Femur (tissue), 1 donor: Measurements from ENCODE around the gene SS18.
A peak's percentile ranks its signal among the peaks of the same experiment; 100 is the strongest.

Experiments
- DNase-seq: peaks from one replicate; pipeline ENCODE4 v3.0.0-alpha.2; 2017

SS18 gene

GRCh38 chr18:25992566-25992965 lies 97.8 kb downstream of the SS18 start:
- DNase-seq, result no peak

GRCh38 chr18:25990473-25990872 lies 99.9 kb downstream of the SS18 start:
- DNase-seq, result no peak

GRCh38 chr18:25985707-25986394 lies 104.6 kb downstream of the SS18 start:
- DNase-seq, result no peak

DNA sequence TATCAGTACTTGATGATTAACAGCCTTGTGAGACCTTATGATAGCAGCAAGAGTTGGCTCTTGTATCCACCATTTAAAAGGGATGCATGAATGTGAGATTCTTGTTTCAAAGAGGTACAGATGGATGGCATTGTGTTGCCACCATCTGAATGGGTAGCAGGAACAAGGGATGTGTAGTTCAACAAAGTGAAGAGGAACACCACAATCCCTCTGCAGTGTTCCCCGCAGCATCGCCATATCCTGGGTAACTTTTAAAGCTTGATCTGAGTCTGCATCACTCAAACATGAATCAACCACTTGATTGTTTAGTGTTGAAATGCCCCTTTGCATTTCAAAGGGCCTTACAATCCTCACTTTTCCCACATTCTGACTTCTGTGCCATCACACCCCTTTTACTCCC lies 106.7 kb downstream of the SS18 start:
- no peak for DNase-seq

DNA sequence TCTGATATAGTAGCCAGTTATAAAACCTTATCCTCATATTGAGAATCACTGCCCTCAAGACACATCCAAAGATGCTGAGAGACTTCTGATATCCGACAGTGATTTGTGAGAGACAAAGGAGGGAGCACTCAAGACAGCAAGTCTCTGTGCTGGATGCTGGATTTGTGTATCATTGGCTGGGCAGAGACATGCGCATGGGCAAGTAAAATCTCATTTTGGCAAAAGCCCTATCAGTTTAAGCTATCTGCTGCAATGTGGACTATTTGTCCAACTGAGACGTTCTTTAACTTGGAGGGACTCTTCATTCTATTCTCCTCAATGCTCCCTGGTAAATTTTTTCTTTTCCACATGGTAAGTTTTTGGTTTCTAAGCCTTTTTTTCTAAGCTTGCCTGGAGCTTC lies 107.5 kb downstream of the SS18 start:
- no peak for DNase-seq

DNA sequence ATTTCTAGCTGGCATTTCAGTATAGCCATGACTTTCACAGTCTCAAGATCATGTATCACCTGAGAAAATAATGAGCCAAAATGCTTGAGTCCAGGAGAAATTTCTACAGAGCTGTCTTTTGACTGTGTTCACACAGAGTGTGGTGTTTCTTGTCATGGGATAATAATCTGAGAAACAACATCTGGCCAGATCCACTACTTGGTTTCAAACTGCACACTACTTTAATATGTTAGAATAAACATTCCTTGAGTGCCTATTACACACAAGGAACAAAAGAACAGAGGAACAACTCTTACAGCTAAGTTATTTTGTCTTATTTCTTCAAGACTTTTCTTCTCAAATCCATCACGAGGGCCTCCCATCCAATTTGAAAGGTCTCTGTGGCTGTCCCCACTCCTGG lies 108.3 kb downstream of the SS18 start:
- no peak for DNase-seq

DNA sequence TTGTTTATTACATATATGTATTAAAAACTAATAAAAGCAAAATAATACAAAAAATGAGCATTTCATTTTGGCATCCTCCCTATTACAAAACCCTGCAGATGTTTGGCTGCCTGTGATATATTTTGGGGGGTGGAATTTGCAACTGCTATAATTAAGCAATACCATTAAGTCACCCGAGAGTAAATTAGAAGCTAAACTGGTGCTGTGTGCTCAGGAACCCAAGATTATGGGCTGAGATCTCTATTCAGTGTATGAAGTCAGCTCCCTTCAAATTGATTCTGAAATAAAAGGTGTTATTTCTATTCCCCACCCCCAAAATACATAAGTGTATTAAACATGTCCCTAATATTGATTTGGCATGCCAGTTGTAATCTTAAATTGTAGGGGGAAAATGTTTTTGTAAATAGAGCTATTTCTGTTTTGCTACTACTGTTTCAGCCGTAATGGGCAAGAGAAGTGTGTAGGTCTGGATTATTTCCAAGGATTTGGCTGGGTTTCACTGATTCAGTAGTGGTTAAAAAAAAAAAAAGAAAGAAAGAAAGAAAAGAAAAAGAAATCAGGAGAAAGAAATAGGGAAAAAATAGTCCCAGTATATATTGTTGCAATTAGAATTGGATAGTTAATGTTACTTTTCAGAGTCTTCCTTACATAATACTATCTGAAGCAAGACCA lies 110.9 kb downstream of the SS18 start:
- DNase-seq, result no peak

DNA sequence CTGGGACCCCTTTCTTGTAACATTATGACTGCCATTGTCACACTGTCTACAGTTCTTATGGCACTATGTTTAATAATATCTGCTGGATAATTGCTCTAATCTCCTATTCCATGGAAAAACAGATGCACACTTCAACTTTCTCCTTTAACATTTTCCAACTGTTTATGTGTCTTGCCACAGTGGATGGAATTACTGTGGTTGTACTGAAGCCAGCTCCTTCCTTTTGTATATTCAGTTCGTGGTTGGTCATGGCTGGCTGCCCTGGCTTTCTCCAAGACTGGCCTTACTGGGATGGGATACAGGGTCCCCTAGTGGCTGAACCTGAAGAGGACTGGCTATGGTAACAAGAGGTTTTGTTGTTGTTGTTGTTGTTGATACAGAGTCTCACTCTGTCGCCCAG lies 113.9 kb downstream of the SS18 start:
- peak; percentile 50 for DNase-seq

- no peak for DNase-seq
Measured at GRCh38 chr18:25974630-25975077, 115.8 kb downstream of the SS18 start.
